GM06990 (cell line): Measurements from ENCODE around the gene FAM107B.
A peak's percentile ranks its signal among the peaks of the same experiment; 100 is the strongest.

Experiments used
- DNase-seq: peaks from one replicate; pipeline ENCODE4 v3.0.0-alpha.2; 2011; ENCODE audit not compliant: insufficient read length; ENCODE audit errors: extremely low read depth
- H3K27me3 ChIP-seq: replicated peaks from 2 replicates; pipeline ENCODE4 v1.6.0; 2011; ENCODE audit warnings: low read length; ENCODE audit not compliant: control insufficient read depth, insufficient read depth
- H3K36me3 ChIP-seq: 2 replicates; pipeline ENCODE4 v1.5.1; 2011; ENCODE audit warnings: low read length; ENCODE audit not compliant: control insufficient read depth, insufficient read depth
- H3K4me3 ChIP-seq: replicated peaks from 2 replicates; pipeline ENCODE4 v1.5.1; 2011; ENCODE audit warnings: low read depth, mild to moderate bottlenecking, control low read depth, low read length
- CTCF ChIP-seq: IDR thresholded peaks from 2 replicates; pipeline ENCODE4 v1.5.1; 2011; ENCODE audit warnings: low read length, control low read depth, mild to moderate bottlenecking, inconsistent platforms; ENCODE audit not compliant: insufficient read depth, poor library complexity, severe bottlenecking

FAM107B gene

GRCh38 chr10:14536241-14537213 is 238.2 kb downstream of the FAM107B start:
- Histone ChIP-seq H3K36me3 (peaks cover 13% of the 10 kb centered on the region), H3K4me3 (no peak overlapping the region), H3K27me3 (no peaks in the 10 kb centered on the region)
- peak; percentile 73 for TF ChIP-seq CTCF
- no peak for DNase-seq

- no peak for TF ChIP-seq CTCF
- no peak for DNase-seq
- Histone ChIP-seq H3K4me3 (no peak overlapping the region), H3K27me3 (no peaks in the 10 kb centered on the region), H3K36me3 (peaks cover 10% of the 10 kb centered on the region)
Measured at GRCh38 chr10:14535457-14536130, 239.1 kb downstream of the FAM107B start.

- no peak for DNase-seq
- H3K4me3 ChIP-seq, result no peak overlapping the region
- TF ChIP-seq CTCF, result no peak
- H3K27me3 ChIP-seq, result no peaks in the 10 kb centered on the region
- H3K36me3 ChIP-seq, result peaks cover 10% of the 10 kb centered on the region
Measured at GRCh38 chr10:14534152-14534551, 240.5 kb downstream of the FAM107B start.

DNA sequence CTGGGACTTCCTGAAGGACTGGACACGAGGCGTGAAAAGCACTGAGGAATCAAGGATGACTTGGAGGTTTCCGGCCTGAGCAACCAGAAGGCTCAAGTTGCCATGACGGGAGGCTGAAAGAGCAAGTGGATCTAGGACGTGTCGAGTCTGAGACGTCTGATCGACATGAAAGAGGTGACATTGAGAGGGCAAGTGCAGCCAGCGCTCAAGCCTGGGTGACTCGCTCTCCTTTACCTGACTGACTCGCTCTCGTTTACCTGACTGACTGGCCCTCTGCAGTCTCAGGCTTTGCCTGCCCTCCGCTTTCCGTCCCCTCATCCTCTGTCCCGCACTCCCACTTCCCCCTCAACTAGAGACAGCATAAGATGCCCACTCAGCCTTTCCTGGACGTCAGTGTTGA is 241.4 kb downstream of the FAM107B start:
- no peak for TF ChIP-seq CTCF
- DNase-seq, result no peak
- no peaks in the 10 kb centered on the region for H3K27me3 ChIP-seq
- H3K36me3 ChIP-seq, result peaks cover 10% of the 10 kb centered on the region
- no peak overlapping the region for H3K4me3 ChIP-seq

- DNase-seq, result no peak
- Histone ChIP-seq H3K27me3 (no peaks in the 10 kb centered on the region), H3K36me3 (peaks cover 10% of the 10 kb centered on the region), H3K4me3 (no peak overlapping the region)
- TF ChIP-seq CTCF, result no peak
Measured at GRCh38 chr10:14532473-14533251, 242.0 kb downstream of the FAM107B start.
